ENCODE data around the gene VWA8. TPM values are rescaled to one million over a fixed set of nuclear protein-coding genes. Genes with fewer than 3 reads are reported as not detected.

VWA8 gene
- total and polyA plus RNA-seq, 8 donors: 11.9 to 24.4 (median 14.4) TPM

- ATAC-seq (no peak), DNase-seq (no peak)
- intact Hi-C loops (cut with DNase I): no loop called here
- Histone ChIP-seq H3K27me3 (no peaks in the 10 kb centered on the region), H3K9me3 (peaks cover 0 to 7% of the 10 kb centered on the region in 2 donors), H3K4me1 (no peaks in the 10 kb centered on the region), H3K4me3 (no peak overlapping the region), H3K36me3 (peaks cover 0 to 12% of the 10 kb centered on the region in 2 donors), H3K27ac (no peak overlapping the region)
- no peak for TF ChIP-seq CTCF (IDR thresholded peaks at IDR 0.05)
These were observed 158.7 kb downstream of the VWA8 start for GRCh38 chr13:41802043-41802683.

- no peaks in the 10 kb centered on the region for H3K4me1 ChIP-seq
These were observed 169.9 kb downstream of the VWA8 start for GRCh38 chr13:41791056-41791455.

GRCh38 chr13:41788552-41788951 is 172.4 kb downstream of the VWA8 start:
- H3K4me1 ChIP-seq: no peaks in the 10 kb centered on the region
- H3K27me3 ChIP-seq: no peaks in the 10 kb centered on the region
- TF ChIP-seq CTCF (IDR thresholded peaks at IDR 0.05): no peak
- ATAC-seq (no peak), DNase-seq (no peak)
- no peaks in the 10 kb centered on the region for H3K36me3 ChIP-seq
- H3K27ac ChIP-seq: no peak overlapping the region
- H3K9me3 ChIP-seq: no peaks in the 10 kb centered on the region
- no peak overlapping the region for H3K4me3 ChIP-seq
- intact Hi-C loops (cut with DNase I): no loop called here

More at GRCh38 chr13:41791056-41791455, 169.9 kb downstream of the VWA8 start:
- DNase-seq: no peak
- intact Hi-C loops (cut with DNase I): no loop called here
- H3K36me3 ChIP-seq: no peaks in the 10 kb centered on the region
- no peak for TF ChIP-seq CTCF (IDR thresholded peaks at IDR 0.05)
- no peaks in the 10 kb centered on the region for H3K9me3 ChIP-seq
- no peaks in the 10 kb centered on the region for H3K27me3 ChIP-seq
- no peak for ATAC-seq
- H3K4me3 ChIP-seq: no peak overlapping the region
- no peak overlapping the region for H3K27ac ChIP-seq

- TF ChIP-seq CTCF (IDR thresholded peaks at IDR 0.05): no peak
- no peaks in the 10 kb centered on the region for H3K27me3 ChIP-seq
- H3K9me3 ChIP-seq: no peaks in the 10 kb centered on the region
- peaks cover 3 to 4% of the 10 kb centered on the region in 2 donors for H3K4me1 ChIP-seq
- intact Hi-C loops (cut with DNase I): no loop called here
- no peak for ATAC-seq
- no peak overlapping the region for H3K27ac ChIP-seq
- H3K36me3 ChIP-seq: no peaks in the 10 kb centered on the region
- DNase-seq: no peak
- no peak overlapping the region for H3K4me3 ChIP-seq
These were observed 175.3 kb downstream of the VWA8 start for GRCh38 chr13:41785402-41786172.

GRCh38 chr13:41782086-41782485 is 178.8 kb downstream of the VWA8 start:
- H3K9me3 ChIP-seq: no peaks in the 10 kb centered on the region
- no peak for TF ChIP-seq CTCF (IDR thresholded peaks at IDR 0.05)
- H3K4me1 ChIP-seq: peaks cover 3 to 6% of the 10 kb centered on the region in 2 donors
- no peaks in the 10 kb centered on the region for H3K36me3 ChIP-seq
- intact Hi-C loops (cut with DNase I): no loop called here
- no peaks in the 10 kb centered on the region for H3K27me3 ChIP-seq
- ATAC-seq (no peak), DNase-seq (no peak)
- no peak overlapping the region for H3K4me3 ChIP-seq
- H3K27ac ChIP-seq: no peak overlapping the region
